ENCODE results near the gene CTDP1. TPM values are rescaled to one million over a fixed set of nuclear protein-coding genes. Genes with fewer than 3 reads are reported as not detected.

CTDP1 gene
- total RNA-seq, 4 donors from 2014 or later = 33.9 to 42.2 (median 38.9) TPM

DNA sequence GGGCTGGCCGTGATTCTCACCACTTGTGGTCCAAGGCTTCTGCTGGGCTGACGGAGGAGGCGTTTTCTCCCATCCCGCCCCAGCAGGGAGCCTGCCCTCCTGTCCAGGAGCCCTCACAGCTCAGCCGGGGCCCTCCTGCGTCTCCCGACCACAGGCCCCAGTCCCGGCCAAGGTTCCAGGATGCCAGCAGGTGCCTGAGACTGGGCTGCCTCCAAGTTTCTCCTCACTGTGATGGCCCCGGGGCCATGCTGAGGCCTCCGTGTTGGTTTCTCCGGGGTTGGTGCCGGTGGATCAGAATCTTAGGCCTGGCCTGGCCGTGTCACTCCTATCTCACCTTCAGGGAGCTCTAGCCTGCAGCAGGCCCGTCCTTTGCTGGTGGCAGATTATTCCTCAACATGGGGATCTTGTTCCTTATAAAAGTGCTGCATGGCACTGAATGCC is 124.0 kb downstream of the CTDP1 start:
- no peak for DNase-seq (ENCODE audit: low spot score in 2 of 2)
- WGBS, 2 donors = 85 to 90% methylated on average over 14 of the region's 14 CpGs
- intact Hi-C loops (cut with DNase I; ENCODE audit: low total_unique reads) = no loop called here

More for the DNA sequence above, 124.0 kb downstream of the CTDP1 start:
- H3K4me3 ChIP-seq (ENCODE audit: low read depth, poor library complexity, severe bottlenecking) = no peak overlapping the region
- TF ChIP-seq, protein P1, sequence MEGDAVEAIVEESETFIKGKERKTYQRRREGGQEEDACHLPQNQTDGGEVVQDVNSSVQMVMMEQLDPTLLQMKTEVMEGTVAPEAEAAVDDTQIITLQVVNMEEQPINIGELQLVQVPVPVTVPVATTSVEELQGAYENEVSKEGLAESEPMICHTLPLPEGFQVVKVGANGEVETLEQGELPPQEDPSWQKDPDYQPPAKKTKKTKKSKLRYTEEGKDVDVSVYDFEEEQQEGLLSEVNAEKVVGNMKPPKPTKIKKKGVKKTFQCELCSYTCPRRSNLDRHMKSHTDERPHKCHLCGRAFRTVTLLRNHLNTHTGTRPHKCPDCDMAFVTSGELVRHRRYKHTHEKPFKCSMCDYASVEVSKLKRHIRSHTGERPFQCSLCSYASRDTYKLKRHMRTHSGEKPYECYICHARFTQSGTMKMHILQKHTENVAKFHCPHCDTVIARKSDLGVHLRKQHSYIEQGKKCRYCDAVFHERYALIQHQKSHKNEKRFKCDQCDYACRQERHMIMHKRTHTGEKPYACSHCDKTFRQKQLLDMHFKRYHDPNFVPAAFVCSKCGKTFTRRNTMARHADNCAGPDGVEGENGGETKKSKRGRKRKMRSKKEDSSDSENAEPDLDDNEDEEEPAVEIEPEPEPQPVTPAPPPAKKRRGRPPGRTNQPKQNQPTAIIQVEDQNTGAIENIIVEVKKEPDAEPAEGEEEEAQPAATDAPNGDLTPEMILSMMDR (IDR thresholded peaks at IDR 0.05) = no peak
- no peak for TF ChIP-seq POLR2A (IDR thresholded peaks at IDR 0.05)

Other genes with a start within 250 kb of the CTDP1 start
- under 1 TPM in 1 of 4 donors, not detected in 3; 0.84 TPM for gene KCNG2, start 118.1 kb downstream of the CTDP1 start, total RNA-seq

All from lower leg skin (tissue), 4 donors.